Measurements from ENCODE around the gene MXD4.

MXD4 gene

GRCh38 chr4:2274320-2275043 lies 12.6 kb upstream of the MXD4 start:
- DNase-seq = no peak

GRCh38 chr4:2273657-2274319 lies 11.9 kb upstream of the MXD4 start:
- DNase-seq = no peak

GRCh38 chr4:2273221-2273620 lies 11.3 kb upstream of the MXD4 start:
- DNase-seq = no peak

- DNase-seq = no peak
Measured at GRCh38 chr4:2272828-2273120, 10.9 kb upstream of the MXD4 start.

GRCh38 chr4:2272026-2272827 lies 10.3 kb upstream of the MXD4 start:
- DNase-seq = no peak

GRCh38 chr4:2271279-2272025 lies 9.5 kb upstream of the MXD4 start:
- DNase-seq = no peak

- no peak for DNase-seq
Measured at GRCh38 chr4:2270341-2271165, 8.6 kb upstream of the MXD4 start.

GRCh38 chr4:2269618-2270163 lies 7.8 kb upstream of the MXD4 start:
- DNase-seq = no peak

- DNase-seq = no peak
Measured at GRCh38 chr4:2269206-2269531, 7.3 kb upstream of the MXD4 start.

GRCh38 chr4:2268357-2269205 lies 6.7 kb upstream of the MXD4 start:
- no peak for DNase-seq

- no peak for DNase-seq
Measured at GRCh38 chr4:2267841-2268240, 5.9 kb upstream of the MXD4 start.

- no peak for DNase-seq
Measured at GRCh38 chr4:2267320-2267811, 5.5 kb upstream of the MXD4 start.

- no peak for DNase-seq
Measured at GRCh38 chr4:2266821-2267220, 4.9 kb upstream of the MXD4 start.

GRCh38 chr4:2266181-2266580 lies 4.3 kb upstream of the MXD4 start:
- no peak for DNase-seq

GRCh38 chr4:2265113-2266110 lies 3.5 kb upstream of the MXD4 start:
- DNase-seq = no peak

- DNase-seq = no peak
Measured at GRCh38 chr4:2264481-2265041, 2.7 kb upstream of the MXD4 start.

GRCh38 chr4:2263926-2264321 lies 2.0 kb upstream of the MXD4 start:
- DNase-seq = no peak

- DNase-seq = no peak
Measured at GRCh38 chr4:2262944-2263250, 988 bp upstream of the MXD4 start.

GRCh38 chr4:2262145-2262943 lies 435 bp upstream of the MXD4 start:
- peak; percentile 99 for DNase-seq

All from CD4-positive, alpha-beta T cell treated with Interferon alpha-2 for 1 hour (primary cell).